AG09309 (cell line): ENCODE data around the gene GNA15.
"Not testable (repeated sequence)": the region's sequence is repeated elsewhere in the genome, so short reads cannot be mapped to it uniquely, and the experiment has no call there.

Source experiments
- DNase-seq: peaks from one replicate; pipeline ENCODE4 v3.0.0-alpha.2; 2010; ENCODE audit warnings: low read depth
- H3K4me3 ChIP-seq: 2 replicates; pipeline ENCODE4 v1.5.1; 2011; ENCODE audit warnings: mild to moderate bottlenecking, low read depth, low read length, moderate library complexity; ENCODE audit not compliant: control insufficient read depth
- CTCF ChIP-seq: IDR thresholded peaks from 2 replicates; pipeline ENCODE4 v1.5.1; 2011; ENCODE audit warnings: mild to moderate bottlenecking, low read depth, low read length, inconsistent platforms; ENCODE audit not compliant: insufficient read depth, control insufficient read depth; ENCODE audit errors: missing control alignments

The GNA15 gene

GRCh38 chr19:3188627-3189596 lies 53.1 kb downstream of the GNA15 start:
- no peak overlapping the region for H3K4me3 ChIP-seq
- no peak for DNase-seq
- no peak for TF ChIP-seq CTCF

- no peak for DNase-seq
- H3K4me3 ChIP-seq, result no peak overlapping the region
- TF ChIP-seq CTCF, result no peak
Measured at GRCh38 chr19:3189702-3190469, 54.1 kb downstream of the GNA15 start.

GRCh38 chr19:3190470-3190770 lies 54.6 kb downstream of the GNA15 start:
- no peak for TF ChIP-seq CTCF
- no peak for DNase-seq
- no peak overlapping the region for H3K4me3 ChIP-seq

- no peak for DNase-seq
- no peak overlapping the region for H3K4me3 ChIP-seq
- no peak for TF ChIP-seq CTCF
Measured at GRCh38 chr19:3190921-3191805, 55.3 kb downstream of the GNA15 start.

GRCh38 chr19:3191806-3192104 lies 55.9 kb downstream of the GNA15 start:
- not testable (repeated sequence) for H3K4me3 ChIP-seq, DNase-seq

- no peak for DNase-seq
- no peak for TF ChIP-seq CTCF
- H3K4me3 ChIP-seq, result no peak overlapping the region
Measured at GRCh38 chr19:3192228-3192635, 56.4 kb downstream of the GNA15 start.
